Measurements from ENCODE around the gene ZCCHC14.

The ZCCHC14 gene

DNA sequence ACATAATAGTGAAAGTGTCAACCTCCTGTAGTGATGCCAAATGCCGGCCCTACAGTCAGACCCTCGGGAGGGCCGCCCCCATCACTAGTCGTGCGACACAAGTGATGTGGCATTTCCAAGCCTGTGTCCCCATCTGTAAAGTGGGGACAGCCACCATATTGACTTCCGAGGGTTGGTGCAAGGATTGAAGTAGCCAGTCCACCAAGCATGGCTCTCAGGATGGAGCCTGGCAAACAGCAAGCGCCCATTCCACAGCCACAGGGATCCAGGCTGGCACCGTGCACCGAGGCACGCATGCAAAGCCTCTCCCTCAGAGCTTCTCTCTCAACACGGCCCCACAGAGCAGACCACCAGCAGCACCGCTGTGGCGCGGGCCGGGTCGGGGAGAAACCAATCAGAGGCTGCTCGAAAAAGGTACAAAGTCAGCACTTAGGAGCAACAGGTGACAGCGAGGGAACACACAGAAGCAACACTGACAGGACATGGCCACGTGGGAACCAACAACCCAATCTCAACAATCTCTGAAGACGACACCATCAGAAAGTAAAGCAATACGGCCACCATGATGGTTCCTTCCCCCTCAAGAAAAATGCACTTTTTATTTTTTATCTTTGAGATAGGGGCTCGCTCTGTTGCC is 20.6 kb downstream of the ZCCHC14 start:
- Histone ChIP-seq H3K79me2 (ENCODE audit: low read length) (no peaks in the 10 kb centered on the region), H3K9me3 (replicated peaks; ENCODE audit: insufficient read depth, low read length) (no peaks in the 10 kb centered on the region), H3K9me2 (replicated peaks; ENCODE audit: insufficient read depth, low read length) (no peaks in the 10 kb centered on the region), H3F3A (ENCODE audit: insufficient read depth, low read length) (no peaks in the 10 kb centered on the region), H2AFZ (ENCODE audit: low read length) (no peak overlapping the region), H3K4me2 (ENCODE audit: low read depth, low read length) (no peak overlapping the region), H3K4me3 (ENCODE audit: low read length) (no peak overlapping the region), H3K27me3 (replicated peaks; ENCODE audit: insufficient read depth, low read length) (no peaks in the 10 kb centered on the region), H4K20me1 (ENCODE audit: insufficient read depth, low read length) (no peaks in the 10 kb centered on the region), H3K36me3 (replicated peaks; ENCODE audit: insufficient read depth, low read length) (no peaks in the 10 kb centered on the region), H3K27ac (ENCODE audit: low read length) (no peak overlapping the region), H3K4me1 (ENCODE audit: low read length) (no peaks in the 10 kb centered on the region), H3K9ac (ENCODE audit: low read length) (no peak overlapping the region)
- no peak for DNase-seq
- TF ChIP-seq EZH2phosphoT487 (IDR thresholded peaks at IDR 0.05; ENCODE audit: low read length) (no peak), EZH2 (optimal IDR thresholded peaks at IDR 0.05; ENCODE audit: low read depth, low read length) (no peak)
- TF ChIP-seq, protein P1, sequence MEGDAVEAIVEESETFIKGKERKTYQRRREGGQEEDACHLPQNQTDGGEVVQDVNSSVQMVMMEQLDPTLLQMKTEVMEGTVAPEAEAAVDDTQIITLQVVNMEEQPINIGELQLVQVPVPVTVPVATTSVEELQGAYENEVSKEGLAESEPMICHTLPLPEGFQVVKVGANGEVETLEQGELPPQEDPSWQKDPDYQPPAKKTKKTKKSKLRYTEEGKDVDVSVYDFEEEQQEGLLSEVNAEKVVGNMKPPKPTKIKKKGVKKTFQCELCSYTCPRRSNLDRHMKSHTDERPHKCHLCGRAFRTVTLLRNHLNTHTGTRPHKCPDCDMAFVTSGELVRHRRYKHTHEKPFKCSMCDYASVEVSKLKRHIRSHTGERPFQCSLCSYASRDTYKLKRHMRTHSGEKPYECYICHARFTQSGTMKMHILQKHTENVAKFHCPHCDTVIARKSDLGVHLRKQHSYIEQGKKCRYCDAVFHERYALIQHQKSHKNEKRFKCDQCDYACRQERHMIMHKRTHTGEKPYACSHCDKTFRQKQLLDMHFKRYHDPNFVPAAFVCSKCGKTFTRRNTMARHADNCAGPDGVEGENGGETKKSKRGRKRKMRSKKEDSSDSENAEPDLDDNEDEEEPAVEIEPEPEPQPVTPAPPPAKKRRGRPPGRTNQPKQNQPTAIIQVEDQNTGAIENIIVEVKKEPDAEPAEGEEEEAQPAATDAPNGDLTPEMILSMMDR (IDR thresholded peaks at IDR 0.05; ENCODE audit: low read length), result no peak

DNA sequence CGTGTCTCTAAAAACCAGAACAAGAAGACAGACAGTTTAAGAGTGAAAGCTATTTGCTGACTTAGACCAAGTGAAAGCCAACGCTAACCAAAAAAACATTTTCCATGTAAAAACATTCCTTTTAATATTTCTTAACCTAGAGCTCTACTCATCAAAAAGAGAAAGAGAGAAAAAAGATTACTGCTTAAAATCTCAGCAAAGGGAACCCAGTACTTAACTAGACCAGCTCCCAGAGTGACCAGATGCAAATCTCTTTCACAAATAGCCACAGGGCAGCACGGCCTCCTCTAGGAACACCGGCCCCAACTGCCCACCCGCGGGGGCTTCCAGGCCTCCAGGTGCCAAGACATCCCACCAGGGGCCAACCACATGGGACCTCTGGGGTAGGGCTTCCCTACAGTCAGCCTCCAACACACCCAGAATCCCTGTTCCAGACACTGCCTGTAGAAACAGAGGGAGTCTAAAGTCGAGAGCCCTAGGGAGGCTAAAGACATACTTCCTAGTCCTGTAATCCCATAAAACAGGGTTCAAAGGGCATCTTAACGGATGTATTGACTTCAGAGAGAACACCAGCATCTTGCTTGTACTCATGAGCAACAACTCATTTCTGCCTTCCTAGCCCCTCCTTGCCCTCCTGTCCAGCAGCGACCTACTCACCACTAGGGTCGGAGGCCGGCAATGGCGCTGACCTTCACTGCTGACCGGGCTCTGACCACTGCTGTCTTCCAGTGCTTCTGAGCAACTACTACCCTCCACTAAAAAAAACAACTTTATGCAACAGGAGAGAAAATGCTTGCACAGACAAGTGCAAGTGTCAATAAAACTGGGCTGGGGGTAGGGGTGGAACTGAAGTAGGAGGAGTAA is 21.3 kb downstream of the ZCCHC14 start:
- H3K9me3 ChIP-seq (replicated peaks; ENCODE audit: insufficient read depth, low read length), result no peaks in the 10 kb centered on the region
- no peaks in the 10 kb centered on the region for H4K20me1 ChIP-seq (ENCODE audit: insufficient read depth, low read length)
- H3K27me3 ChIP-seq (replicated peaks; ENCODE audit: insufficient read depth, low read length), result no peaks in the 10 kb centered on the region
- no peak overlapping the region for H2AFZ ChIP-seq (ENCODE audit: low read length)
- H3K27ac ChIP-seq (ENCODE audit: low read length), result no peak overlapping the region
- H3K79me2 ChIP-seq (ENCODE audit: low read length), result no peaks in the 10 kb centered on the region
- H3K36me3 ChIP-seq (replicated peaks; ENCODE audit: insufficient read depth, low read length), result no peaks in the 10 kb centered on the region
- H3K4me2 ChIP-seq (ENCODE audit: low read depth, low read length), result no peak overlapping the region
- H3K9me2 ChIP-seq (replicated peaks; ENCODE audit: insufficient read depth, low read length), result no peaks in the 10 kb centered on the region
- DNase-seq, result no peak
- no peaks in the 10 kb centered on the region for H3K4me1 ChIP-seq (ENCODE audit: low read length)
- no peaks in the 10 kb centered on the region for H3F3A ChIP-seq (ENCODE audit: insufficient read depth, low read length)
- TF ChIP-seq, protein P1 (IDR thresholded peaks at IDR 0.05; ENCODE audit: low read length), result no peak
- H3K9ac ChIP-seq (ENCODE audit: low read length), result no peak overlapping the region
- H3K4me3 ChIP-seq (ENCODE audit: low read length), result no peak overlapping the region

DNA sequence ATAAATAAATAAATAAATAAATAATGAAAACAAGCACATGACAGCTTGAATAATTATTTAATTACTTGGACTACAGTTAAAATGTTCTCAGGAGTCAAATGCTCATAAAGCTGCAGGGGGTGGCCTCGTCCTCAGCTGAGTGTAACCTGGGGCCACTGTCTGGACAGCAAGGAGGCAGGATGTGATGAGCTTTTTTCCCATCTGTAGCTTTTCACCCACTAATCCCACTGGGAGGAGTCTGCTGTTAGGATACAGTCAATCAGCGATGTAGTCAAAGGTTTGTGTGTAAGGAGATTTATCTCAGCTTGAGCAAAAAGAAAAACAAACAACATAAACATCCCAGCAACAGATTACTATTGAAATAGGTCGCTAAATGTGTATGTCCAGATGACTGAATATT is 22.5 kb downstream of the ZCCHC14 start:
- H2AFZ ChIP-seq (ENCODE audit: low read length), result no peak overlapping the region

More for the DNA sequence above, 22.5 kb downstream of the ZCCHC14 start:
- no peak for DNase-seq
- no peak overlapping the region for H3K4me3 ChIP-seq (ENCODE audit: low read length)
- H3K9ac ChIP-seq (ENCODE audit: low read length), result no peak overlapping the region
- H3K36me3 ChIP-seq (replicated peaks; ENCODE audit: insufficient read depth, low read length), result no peaks in the 10 kb centered on the region
- no peak overlapping the region for H3K4me2 ChIP-seq (ENCODE audit: low read depth, low read length)
- no peaks in the 10 kb centered on the region for H4K20me1 ChIP-seq (ENCODE audit: insufficient read depth, low read length)
- H3K27me3 ChIP-seq (replicated peaks; ENCODE audit: insufficient read depth, low read length), result no peaks in the 10 kb centered on the region
- no peaks in the 10 kb centered on the region for H3K79me2 ChIP-seq (ENCODE audit: low read length)
- H3K9me3 ChIP-seq (replicated peaks; ENCODE audit: insufficient read depth, low read length), result no peaks in the 10 kb centered on the region
- H3K27ac ChIP-seq (ENCODE audit: low read length), result no peak overlapping the region
- no peaks in the 10 kb centered on the region for H3F3A ChIP-seq (ENCODE audit: insufficient read depth, low read length)
- TF ChIP-seq EZH2 (optimal IDR thresholded peaks at IDR 0.05; ENCODE audit: low read depth, low read length) (no peak), EZH2phosphoT487 (IDR thresholded peaks at IDR 0.05; ENCODE audit: low read length) (no peak)
- TF ChIP-seq, protein P1 (IDR thresholded peaks at IDR 0.05; ENCODE audit: low read length), result no peak
- H3K9me2 ChIP-seq (replicated peaks; ENCODE audit: insufficient read depth, low read length), result no peaks in the 10 kb centered on the region
- H3K4me1 ChIP-seq (ENCODE audit: low read length), result no peaks in the 10 kb centered on the region
